NCI-H446 treated with DMSO at 0.1 percent for 48 hours (cell line): ENCODE results near the gene AFG3L2.

Experiments
- DNase-seq: peaks from one replicate; lab custom pipeline; 2025; lab: John Stamatoyannopoulos, UW

The AFG3L2 gene

DNA sequence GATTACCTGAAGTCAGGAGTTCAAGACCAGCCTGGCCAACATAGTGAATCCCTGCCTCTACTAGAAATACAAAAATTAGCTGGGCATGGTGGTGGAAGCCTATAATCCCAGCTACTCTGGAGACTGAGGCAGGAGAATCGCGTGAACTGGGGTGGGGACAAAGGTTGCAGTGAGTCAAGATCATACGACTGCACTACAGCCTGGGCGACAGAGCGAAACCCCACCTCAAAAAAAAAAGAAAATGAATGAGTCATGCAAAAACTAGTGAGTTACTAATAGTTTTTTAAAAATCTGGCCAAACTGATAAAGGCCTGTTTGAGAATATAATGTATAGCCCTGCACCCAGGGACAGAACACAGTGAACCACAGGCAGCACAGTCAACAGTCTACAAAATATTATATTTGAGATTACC is 17.5 kb downstream of the AFG3L2 start:
- no peak for DNase-seq

DNA sequence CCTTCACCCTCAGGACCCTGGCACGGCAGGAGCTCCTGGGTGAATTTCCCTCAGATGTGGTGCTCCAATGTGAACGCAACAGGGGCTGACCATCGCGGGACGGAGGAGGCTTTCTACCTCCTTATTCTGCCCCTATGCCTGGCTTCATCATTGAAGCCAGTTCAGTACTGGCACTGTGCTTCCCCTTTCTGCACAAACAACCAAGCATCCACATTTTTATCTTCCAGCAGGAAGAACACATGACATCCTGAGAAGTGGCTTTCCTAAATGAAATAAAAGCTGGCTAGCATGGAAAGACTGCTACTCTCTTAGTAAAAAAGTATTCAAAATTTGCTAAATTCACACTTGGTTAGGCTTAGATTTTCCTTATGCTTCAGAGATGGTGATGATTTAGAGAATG is 24.8 kb downstream of the AFG3L2 start:
- DNase-seq, result no peak

DNA sequence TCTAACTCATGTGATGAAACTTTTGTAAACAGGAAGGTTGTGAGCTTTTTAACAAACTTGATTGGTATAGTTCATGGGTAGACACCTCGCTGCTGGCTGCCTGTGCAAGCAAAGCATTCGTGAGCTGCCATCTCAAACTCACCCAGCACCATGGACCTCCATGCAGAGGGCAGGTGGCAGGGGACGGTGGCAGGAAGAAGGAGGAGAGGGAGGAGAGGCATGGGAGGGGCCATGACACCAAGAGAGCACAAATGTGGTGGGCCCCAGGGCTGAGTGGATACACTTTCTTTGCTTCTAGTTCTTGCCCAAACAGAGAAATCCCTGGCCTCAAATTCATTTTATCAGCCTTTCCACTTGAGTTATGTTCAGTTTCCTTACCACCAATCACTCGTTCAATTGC is 29.1 kb downstream of the AFG3L2 start:
- DNase-seq, result no peak

DNA sequence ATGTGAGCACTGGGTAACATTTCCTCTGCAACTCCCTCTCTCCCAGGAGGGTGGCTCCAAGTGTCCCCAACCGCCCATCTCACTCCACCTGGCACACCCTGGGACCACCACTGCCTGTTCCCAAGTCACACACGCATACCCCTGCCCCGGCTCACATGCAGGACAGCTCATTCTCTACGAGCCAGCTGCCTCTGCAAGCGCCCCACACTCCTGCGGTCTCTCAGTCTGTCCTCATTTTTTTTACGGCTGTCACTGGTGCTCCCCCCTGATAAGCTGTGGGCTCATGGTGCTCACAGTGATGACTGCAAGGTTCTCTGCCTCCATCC is 30.8 kb downstream of the AFG3L2 start:
- no peak for DNase-seq

DNA sequence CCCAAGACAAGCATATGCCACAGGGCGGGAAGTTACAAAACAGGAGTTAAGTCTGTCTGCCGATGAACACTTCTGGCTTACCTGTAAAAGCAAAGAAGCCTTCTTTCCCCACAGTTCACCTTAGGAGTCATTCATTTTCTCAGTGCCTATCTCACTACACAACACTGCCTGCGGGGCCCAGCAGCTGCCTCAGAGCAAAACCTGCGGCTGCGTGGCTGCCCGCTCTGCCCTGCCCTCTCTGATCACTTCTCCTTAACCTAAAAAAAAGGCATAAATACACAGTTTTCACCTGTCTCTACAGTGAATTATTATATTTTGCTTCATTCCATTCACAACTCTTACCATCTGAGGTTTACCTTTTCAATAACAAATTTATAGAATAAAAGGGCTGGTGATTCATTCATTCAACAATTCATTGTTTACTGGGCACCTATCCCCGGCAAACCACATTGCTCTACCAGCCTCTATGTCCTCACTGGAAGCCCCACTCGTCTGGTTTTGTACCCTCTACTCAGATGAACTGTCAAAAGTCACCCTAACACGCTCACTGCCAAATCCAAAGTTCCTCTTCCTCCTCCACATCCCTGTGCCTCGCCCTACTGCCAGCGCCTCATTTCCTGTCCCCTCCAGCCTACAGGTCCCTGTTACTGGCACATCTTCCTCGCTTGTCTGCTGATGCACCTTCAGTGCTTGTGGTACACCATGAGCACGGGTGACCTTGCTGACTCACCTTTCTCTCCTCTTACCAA is 31.4 kb downstream of the AFG3L2 start:
- DNase-seq, result no peak

DNA sequence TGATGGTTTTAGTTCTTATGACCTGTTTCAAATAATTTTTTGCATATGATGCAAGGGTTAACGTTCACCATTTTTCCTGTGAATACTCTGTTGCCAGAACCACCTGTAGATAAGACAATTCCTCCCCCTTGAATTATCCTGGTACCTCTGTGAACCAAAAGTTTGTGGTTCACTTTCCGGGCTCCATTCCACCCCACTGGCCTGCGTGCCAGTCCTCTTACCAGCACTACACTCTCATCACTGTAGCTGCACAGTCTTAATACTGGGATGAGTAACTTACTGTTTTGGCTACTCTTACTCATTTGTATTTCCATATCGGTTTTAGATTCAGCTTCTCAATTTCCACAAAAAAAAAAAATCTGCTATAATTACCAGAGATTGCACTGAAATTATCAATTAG is 34.4 kb downstream of the AFG3L2 start:
- DNase-seq, result no peak

DNA sequence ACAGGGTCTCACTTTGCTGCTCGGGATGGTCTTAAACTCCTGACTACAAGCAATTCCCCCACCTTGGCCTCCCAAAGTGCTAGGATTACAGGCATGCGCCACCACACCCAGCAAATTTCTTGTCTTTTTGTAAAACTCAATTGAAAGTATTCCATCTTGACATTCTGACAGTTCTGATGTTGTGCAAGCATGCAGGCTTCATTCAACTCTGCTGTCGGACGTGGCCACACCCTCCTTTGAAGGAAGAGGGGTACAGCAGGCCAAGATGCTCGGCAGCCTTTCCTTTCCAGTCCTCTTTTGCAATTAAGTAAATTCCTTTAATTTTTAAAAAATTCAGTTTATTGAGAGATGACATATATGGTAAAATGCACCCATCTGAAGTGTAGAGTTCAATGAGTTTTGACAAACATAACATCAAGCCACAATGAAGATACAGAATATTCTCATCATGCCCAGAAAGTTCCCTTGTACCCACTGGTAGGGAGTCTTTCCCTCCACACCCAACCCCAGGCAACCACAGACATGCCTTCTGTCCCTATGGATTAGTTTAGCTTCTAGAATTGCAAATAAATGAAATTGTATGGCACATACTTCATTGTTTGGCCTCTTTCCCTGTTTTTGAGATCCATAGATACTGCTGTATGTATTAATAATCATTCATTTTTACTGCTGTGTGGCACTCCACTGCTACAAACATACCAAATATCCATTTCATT is 35.9 kb downstream of the AFG3L2 start:
- DNase-seq, result no peak

DNA sequence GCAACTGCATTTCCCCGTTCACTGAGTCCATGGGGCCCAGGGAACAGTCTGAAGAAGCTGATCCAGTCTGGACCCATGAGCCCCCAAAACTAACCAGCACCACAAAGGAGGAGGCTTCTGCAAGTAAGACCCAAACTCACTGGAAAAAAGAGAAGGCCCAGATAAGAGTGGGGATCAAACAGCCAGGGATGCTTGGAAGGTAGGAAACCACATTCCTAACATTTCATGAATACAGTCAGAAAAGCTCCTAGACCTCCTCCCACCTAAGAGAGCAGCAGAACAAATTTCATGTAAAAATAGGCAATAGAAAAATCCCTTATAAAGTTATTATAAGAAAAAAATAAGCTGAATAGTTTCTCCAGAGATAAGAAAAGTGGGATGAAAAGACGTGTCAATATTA is 38.6 kb downstream of the AFG3L2 start:
- DNase-seq, result no peak

DNA sequence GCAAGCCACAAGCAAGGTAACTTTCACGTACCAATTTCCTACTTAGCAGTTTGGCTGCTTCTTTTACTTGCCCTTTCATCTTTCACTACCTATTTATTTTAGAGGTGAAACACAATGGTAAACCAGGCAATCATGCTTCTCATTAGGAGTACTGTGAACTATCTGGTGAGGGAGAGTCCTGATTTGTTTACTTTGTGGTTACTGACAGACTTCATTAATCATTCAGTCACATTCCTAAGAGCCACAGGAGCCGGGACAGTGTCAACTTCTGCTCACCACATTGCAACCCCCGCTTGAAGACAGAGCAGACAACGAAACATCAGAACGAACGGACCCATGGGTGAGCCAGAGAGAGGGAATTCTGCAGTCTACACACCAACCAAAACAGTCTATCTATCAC is 40.1 kb downstream of the AFG3L2 start:
- no peak for DNase-seq

DNA sequence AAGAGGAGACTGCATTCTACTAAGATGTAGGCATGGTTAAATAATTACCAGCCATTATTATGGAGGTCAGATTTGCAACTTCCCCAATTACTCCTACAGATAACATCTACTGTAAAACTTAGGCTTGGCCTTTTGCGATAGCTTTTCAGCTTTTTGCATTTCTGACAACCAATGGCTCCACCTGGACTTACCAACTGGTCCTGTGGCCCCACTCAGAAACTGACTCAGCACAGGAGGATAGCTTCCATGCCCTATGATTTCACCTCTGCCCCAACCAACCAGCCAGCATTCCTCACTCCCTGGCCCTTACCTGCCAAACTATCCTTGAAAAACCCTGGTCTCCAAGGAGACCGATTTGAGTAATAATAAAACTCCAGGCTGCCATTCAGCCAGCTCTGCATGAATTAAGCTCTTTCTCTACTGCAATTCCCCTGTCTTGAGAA is 40.8 kb downstream of the AFG3L2 start:
- no peak for DNase-seq

DNA sequence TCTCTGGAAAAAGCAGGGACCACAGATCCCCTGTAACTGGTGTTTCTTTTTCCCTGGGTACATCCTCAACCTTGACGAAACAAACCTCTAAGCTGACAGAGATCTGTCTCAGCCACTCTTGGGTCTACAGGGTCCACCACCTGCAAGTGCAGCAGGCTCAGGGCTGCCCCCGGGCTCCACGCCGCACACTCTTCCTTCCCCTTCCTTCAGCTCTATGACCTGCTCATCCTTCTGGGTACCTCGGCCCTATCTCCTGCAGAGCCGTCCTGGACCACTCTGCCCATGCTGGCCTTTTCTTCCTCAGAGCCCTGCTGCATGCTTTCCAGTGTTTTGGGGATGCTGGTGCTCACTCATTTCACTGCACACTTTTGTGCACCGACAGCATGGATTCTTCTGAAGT is 41.5 kb downstream of the AFG3L2 start:
- DNase-seq, result no peak

DNA sequence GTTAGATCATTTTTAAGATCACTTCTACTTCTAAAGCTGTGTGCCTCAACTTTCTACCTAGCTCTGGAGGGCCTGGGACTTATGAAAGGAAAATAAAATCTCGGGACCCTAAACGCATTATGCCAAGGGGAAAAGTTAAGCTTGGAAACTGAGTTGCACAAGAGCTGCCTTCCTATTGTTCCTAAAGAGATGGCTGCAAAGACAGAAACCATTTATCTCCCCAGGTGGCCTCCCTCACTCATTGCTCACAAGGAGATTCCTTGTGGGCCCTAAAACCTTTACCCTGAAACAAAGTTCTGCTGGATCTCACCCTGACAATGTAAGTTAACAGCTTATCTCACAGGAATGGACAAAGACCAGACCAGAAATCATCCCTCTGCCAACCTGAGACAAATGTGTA is 42.2 kb downstream of the AFG3L2 start:
- no peak for DNase-seq

DNA sequence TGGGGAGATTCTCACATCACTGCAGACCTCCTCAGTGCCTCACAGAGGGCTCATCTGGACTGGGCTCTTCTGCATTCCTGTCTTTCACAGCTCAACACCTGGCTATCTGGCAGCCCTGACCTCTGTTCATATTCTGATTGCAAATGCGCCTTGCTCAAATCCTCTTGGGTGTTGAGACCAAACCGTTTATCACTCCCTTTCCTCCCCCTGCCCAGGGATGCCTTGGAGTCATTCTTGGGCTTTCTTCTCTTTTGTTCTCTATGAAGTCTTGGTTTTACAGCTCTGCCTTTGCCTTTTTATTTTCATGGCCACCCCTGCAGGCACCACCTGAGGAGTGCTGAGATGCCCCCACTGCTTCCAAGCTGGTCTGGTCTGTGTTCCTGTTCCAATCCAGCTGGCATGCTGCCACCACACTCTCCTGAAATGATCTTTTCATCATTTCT is 42.6 kb downstream of the AFG3L2 start:
- DNase-seq, result no peak

DNA sequence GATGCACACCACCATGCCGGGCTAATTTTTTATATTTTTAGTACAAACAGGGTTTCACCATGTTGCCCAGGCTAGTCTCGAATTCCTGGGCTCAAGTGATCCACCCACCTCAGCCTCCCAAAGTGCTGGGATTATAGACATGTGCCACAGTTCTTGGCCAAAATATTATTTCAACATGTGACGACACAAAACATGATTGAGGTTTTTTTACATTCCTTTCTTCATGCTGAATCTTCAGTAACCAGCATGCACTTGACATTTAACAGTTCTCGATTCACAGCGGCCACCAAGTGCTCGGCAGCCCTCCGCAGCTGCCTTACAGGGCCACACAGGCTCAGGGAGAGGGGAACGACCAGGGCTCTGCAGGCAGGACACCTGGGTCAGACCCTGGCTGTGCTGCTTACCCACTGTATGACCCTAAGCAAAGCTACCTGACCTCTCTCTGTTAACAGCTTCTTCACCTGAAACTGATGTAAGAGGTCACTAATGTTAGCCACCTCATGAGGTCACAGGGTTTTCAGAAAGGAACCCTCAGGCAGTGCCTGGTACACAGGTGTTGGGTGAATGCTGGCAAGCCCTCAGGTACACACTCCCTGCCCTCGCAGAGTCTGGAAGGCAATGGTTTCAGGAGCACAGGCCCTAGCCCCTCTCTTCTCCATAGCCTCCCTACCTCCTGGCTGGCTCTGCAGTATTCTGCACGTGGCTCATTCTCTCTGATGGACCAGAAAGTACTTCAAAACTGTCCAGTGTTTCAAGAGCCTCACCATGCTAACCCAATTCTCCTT is 43.3 kb downstream of the AFG3L2 start:
- no peak for DNase-seq

DNA sequence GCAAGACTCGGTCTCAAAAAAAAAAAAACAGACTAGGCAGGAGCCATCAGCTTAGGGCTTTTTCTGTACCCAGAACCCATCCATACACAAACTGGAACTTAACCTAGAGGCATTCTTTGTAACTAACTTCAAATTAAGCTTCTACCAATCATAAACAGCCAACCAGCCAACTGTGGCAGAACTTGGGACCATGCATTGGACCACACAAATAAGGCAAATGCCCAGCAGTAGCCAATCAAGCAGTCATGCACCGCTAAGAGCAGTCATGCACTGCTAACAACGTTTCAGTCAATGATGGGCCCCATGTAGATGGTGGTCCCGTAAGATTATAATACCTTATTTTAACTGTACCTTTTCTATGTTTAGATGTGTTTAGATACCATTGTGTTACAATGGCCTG is 46.3 kb downstream of the AFG3L2 start:
- no peak for DNase-seq

DNA sequence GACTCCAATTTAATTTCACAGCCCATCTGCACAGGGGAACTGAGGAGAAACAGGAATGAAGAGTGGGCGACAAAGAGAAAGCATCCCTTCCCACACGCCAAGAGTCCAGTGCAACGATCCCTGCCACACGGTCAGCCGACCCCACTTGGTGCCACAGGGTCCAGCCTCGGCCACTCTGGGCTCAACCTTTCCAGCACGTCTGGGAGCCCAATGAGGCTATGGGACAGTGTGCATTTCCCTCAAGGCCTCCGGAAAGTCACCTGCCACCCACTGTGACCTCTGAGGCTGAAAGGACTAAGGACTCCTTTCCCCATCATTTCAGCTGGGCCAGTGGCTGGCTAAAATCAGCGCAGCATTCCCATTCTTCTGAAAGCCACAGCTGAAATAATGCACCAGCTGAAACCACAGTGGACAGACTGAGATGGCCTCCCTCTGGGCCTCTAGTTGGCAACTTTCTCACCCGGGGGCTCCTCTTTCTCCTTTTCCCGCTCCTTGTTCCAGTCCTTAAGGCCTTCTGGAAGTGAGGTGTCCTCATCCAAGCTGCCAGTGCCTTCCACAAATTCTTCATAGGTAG is 47.8 kb downstream of the AFG3L2 start:
- no peak for DNase-seq

DNA sequence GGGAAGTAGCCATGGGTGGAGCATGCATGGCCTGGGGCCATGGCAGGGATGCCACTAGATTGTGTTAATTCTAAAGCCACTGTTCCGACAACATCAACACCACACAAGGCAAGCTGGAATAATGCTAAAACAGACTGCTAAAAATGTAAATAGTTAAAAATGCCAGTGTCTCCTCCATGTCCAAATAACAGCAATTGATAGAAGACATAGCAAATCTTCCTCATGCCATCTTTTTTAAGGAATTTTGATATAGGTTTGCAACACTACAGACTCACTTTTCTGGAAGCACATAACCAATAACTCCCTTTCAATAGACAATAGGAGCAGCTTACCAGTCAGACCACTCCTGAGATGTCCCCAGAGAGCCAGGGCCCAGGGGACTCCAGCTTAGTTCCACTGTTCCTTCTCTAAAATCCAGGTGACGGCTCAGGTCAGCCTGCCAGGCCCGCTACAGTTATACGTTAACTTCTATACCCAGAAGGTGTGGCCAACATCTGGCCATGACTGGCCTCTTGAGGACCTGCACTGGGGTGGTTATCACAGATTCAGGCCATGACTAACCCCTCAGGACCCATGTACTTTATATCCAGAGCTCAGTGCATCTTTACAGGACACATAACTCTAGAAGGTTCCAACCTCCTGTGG is 48.7 kb downstream of the AFG3L2 start:
- no peak for DNase-seq

DNA sequence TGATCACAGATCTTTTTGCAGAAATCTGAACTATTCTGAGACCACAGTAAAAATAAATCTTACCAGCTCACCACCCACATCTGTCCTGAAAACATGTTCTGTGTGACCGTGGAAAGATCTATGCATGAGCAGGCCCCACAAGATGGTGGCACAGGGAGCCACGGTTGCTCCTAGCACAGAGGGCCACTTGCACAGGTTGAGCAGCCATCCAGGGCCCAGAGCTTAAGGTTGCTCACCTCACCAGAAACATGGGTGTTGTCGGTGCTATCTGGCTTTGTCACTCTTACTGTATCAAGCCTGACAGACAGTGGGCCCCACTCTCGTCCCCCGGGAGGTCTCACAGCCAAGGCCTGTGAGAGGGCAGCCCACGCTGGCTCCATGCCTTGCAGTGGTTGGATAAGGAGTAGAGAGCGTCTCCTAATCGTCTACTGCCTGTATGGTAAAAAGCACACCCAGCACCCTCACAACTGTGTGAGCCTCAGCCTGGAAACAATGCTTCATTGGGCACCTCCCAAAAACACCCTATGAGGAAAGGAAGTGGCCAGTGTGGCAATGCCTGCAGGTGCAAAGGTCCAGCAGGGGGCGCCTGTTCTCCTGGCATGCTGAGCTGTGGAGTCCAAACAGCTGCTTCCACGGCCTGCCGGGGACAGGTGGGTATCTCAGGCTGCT is 49.4 kb downstream of the AFG3L2 start:
- DNase-seq, result no peak

DNA sequence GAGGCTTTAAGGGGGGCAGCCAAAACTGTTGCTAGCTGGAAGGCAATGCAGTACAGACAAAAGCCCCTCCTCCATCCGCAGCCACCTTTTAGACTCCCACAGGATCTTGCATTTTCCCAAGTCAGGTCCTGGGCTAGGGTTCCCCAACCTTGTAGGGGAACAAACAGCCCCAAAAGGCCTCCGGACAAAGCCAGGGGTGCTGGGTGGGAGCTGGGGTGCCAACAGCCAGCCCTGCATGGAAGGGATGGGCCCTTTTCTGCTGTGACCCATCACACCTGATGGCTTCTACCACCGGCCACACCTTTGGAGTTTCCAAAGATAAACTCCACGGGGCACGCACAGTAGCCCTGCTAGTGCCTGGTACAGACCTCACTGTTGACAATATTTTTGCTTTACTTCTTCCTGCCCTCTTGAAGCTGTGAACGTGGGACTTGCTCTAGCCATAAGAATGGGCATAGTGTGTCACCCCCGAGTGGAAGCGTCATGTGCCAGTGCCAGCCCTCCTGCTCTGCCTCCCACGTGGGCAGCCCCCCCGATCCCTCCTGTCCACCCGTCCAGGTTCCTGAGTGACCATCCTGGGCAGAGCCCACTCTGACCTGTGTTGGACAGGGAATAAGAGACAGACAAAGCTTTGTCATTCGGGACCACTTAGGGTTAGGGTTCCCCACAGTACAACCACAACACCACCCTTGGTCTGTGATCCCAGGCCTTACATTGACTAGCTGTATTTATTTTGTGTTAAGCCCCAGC is 50.1 kb downstream of the AFG3L2 start:
- no peak for DNase-seq

DNA sequence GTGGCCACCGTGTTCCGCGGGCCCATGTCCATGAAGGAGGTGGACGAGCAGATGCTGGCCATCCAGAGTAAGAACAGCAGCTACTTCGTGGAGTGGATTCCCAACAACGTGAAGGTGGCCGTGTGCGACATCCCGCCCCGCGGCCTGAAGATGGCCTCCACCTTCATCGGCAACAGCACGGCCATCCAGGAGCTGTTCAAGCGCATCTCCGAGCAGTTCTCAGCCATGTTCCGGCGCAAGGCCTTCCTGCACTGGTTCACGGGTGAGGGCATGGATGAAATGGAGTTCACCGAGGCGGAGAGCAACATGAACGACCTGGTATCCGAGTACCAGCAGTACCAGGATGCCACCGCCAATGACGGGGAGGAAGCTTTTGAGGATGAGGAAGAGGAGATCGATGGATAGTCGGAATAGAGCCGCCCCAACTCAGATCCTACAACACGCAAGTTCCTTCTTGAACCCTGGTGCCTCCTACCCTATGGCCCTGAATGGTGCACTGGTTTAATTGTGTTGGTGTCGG is 51.2 kb downstream of the AFG3L2 start:
- DNase-seq, result no peak
